Fibroblast of lung (primary cell): ENCODE results near the gene NCAN. TPM values are rescaled to one million over a fixed set of nuclear protein-coding genes. Genes with fewer than 3 reads are reported as not detected.

Experiments used
- DNase-seq, 2 donors: peaks; one replicate each; pipeline versions ENCODE4 v3.0.0 to v3.0.0-alpha.2; 2010; ENCODE audit warnings: low read depth in 2 of 2
- H2AFZ ChIP-seq: 2 replicates; pipeline ENCODE4 v1.5.1; 2012; ENCODE audit warnings: low read length, control low read depth, inconsistent platforms
- H3K27ac ChIP-seq: 2 replicates; pipeline ENCODE4 v1.5.1; 2011; ENCODE audit warnings: low read length, control low read depth; ENCODE audit not compliant: insufficient read depth
- H3K27me3 ChIP-seq: 2 replicates; pipeline ENCODE4 v1.5.1; 2011; ENCODE audit warnings: mild to moderate bottlenecking, low read length; ENCODE audit not compliant: control insufficient read depth, insufficient read depth
- H3K36me3 ChIP-seq: 2 replicates; pipeline ENCODE4 v1.5.1; 2011; ENCODE audit warnings: low read length; ENCODE audit not compliant: control insufficient read depth, insufficient read depth
- H3K4me1 ChIP-seq: 2 replicates; pipeline ENCODE4 v1.5.1; 2011; ENCODE audit warnings: low read length; ENCODE audit not compliant: control insufficient read depth, insufficient read depth; ENCODE audit errors: extremely low read depth
- H3K4me2 ChIP-seq: 2 replicates; pipeline ENCODE4 v1.5.1; 2011; ENCODE audit warnings: low read length, control low read depth; ENCODE audit not compliant: insufficient read depth; ENCODE audit errors: extremely low read depth
- H3K4me3 ChIP-seq, 4 experiments: fragments of 200-600 bp in 1 of 4; sonication (generic) in 1 of 4; replicated peaks in 1 of 4; 2 replicates each; pipeline ENCODE4 v1.5.1; 2011 to 2016; ENCODE audit warnings: low read length in 4 of 4, low read depth in 3 of 4, mild to moderate bottlenecking in 3 of 4, control low read depth in 2 of 4, inconsistent platforms in 1 of 4, mixed read lengths in 1 of 4; ENCODE audit not compliant: insufficient read depth in 1 of 4; ENCODE audit errors: control extremely low read depth in 1 of 4
- H3K79me2 ChIP-seq: 2 replicates; pipeline ENCODE4 v1.5.1; 2012; ENCODE audit warnings: mild to moderate bottlenecking, low read length, inconsistent platforms; ENCODE audit not compliant: control insufficient read depth, insufficient read depth
- H3K9ac ChIP-seq: 2 replicates; pipeline ENCODE4 v1.5.1; 2011; ENCODE audit warnings: mild to moderate bottlenecking, low read length, control low read depth; ENCODE audit not compliant: insufficient read depth
- H3K9me3 ChIP-seq: 2 replicates; pipeline ENCODE4 v1.5.1; 2012; ENCODE audit warnings: low read depth, low read length; ENCODE audit not compliant: control insufficient read depth, insufficient read depth
- H4K20me1 ChIP-seq: 2 replicates; pipeline ENCODE4 v1.5.1; 2011; ENCODE audit warnings: low read length; ENCODE audit not compliant: control insufficient read depth, insufficient read depth; ENCODE audit errors: extremely low read depth
- EZH2 ChIP-seq: IDR thresholded peaks from 2 replicates; pipeline ENCODE4 v1.5.1; 2012; ENCODE audit warnings: low read length, control low read depth, mild to moderate bottlenecking; ENCODE audit errors: missing control alignments
- polyA plus RNA-seq, 2 donors: library from polyadenylated mRNA; depleted of rRNA in 1 of 2; stranded (reverse) in 1 of 2; unstranded in 1 of 2; fragments of >200 nt; gene quantifications; 2 replicates each; pipeline ENCODE4 v1.2.1, GENCODE V29; 2011 to 2012; ENCODE audit warnings: missing spikeins in 1 of 2
- total RNA-seq: library from RNA; depleted of rRNA; stranded (reverse); fragments of >200 nt; gene quantifications from 2 replicates; pipeline ENCODE4 v1.2.1, GENCODE V29; 2014
- TF ChIP-seq, protein P1 (sequence below), 2 donors: IDR thresholded peaks in 1 of 2; conservative IDR thresholded peaks in 1 of 2; 1 replicate in 1 of 2; 2 replicates in 1 of 2; pipeline ENCODE4 v1.5.1; 2011 to 2012; ENCODE audit warnings: low read length in 2 of 2, control low read depth in 1 of 2, inconsistent platforms in 1 of 2, low read depth in 1 of 2, mild to moderate bottlenecking in 1 of 2

The NCAN gene
- total and polyA plus RNA-seq, 2 donors (not counting 1 experiment from before 2014, with no cell fraction given), result under 0.01 TPM; not detected in 1

DNA sequence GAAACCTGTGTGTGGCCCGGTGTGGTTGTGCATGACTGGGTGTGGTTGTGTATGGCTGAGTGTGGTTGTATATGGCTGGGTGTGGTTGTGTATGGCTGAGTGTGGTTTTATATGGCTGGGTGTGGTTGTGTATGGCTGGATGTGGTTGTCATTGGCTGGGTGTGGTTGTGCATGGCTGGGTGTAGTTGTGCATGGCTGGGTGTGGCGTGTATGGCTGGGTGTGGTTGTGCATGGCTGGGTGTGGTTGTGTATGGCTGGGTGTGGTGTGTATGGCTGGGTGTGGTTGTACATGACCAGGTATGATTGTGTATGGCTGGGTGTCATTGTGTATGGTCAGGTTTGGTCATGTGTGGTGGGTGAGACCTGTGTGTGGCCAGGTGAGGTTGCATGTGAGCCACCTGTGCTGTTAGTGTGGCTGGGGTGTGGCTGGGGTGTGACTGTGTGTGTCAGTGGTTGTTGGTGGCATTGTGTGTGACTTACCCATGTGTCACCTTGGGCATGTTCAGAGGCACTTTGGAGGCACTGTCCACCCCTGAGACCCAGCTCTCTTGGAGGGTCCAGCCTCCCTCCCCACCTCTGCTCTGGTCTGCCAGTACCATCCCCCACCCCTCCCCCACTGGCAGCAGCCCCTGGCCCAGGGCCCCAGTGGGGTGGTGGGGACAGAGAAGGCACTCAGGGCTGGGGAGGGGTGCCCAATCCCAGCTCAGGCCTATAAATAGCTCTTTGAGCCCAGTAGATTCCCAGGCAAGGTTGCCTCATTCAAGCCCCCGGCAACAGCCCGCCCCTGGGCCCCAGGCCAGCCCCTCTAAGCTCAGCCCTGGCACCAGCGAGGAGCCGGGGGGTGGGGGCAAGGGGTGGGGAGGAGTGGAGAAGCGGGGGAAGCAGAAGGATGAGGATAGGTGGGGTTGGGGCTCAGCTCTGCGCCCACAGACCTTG, 3.9 kb upstream of the NCAN start:
- Histone ChIP-seq H3K9me3 (no peaks in the 10 kb centered on the region), H3K27ac (no peak overlapping the region), H3K79me2 (no peaks in the 10 kb centered on the region), H3K27me3 (peaks cover 10% of the 10 kb centered on the region), H3K4me2 (no peak overlapping the region), H3K4me3 (no peak overlapping the region), H3K9ac (no peak overlapping the region), H3K4me1 (no peaks in the 10 kb centered on the region), H4K20me1 (no peaks in the 10 kb centered on the region), H3K36me3 (no peaks in the 10 kb centered on the region), H2AFZ (no peak overlapping the region)
- no peak for DNase-seq
- TF ChIP-seq, protein P1, sequence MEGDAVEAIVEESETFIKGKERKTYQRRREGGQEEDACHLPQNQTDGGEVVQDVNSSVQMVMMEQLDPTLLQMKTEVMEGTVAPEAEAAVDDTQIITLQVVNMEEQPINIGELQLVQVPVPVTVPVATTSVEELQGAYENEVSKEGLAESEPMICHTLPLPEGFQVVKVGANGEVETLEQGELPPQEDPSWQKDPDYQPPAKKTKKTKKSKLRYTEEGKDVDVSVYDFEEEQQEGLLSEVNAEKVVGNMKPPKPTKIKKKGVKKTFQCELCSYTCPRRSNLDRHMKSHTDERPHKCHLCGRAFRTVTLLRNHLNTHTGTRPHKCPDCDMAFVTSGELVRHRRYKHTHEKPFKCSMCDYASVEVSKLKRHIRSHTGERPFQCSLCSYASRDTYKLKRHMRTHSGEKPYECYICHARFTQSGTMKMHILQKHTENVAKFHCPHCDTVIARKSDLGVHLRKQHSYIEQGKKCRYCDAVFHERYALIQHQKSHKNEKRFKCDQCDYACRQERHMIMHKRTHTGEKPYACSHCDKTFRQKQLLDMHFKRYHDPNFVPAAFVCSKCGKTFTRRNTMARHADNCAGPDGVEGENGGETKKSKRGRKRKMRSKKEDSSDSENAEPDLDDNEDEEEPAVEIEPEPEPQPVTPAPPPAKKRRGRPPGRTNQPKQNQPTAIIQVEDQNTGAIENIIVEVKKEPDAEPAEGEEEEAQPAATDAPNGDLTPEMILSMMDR (conservative IDR thresholded peaks at IDR 0.05 in 1 of 2, IDR thresholded peaks at IDR 0.05 in 1 of 2; ENCODE audit: low read depth in 1 of 2, low read length in 2 of 2), result no peak

DNA sequence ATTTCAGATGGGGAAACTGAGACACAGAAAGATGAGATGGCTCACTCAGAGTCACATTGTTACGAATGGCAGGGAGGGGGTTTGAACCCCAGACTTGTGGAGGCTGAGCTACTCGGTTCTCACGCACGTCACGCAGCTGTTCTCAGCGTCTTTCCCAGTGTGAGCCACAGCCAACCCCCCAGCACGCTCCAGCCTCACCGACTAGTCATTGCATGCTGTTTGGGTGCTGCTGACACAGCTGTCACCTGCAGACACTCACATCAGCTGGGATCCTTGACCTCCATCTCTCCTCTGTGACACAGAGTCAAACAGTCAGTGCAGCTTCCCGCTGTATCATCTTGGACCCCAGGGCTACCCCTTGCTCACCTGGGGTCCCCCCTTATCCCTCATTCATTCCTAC, 2.4 kb upstream of the NCAN start:
- Histone ChIP-seq H3K36me3 (no peaks in the 10 kb centered on the region), H3K4me2 (no peak overlapping the region), H3K4me3 (no peak overlapping the region), H4K20me1 (no peaks in the 10 kb centered on the region), H3K4me1 (no peaks in the 10 kb centered on the region), H3K27me3 (peaks cover 18% of the 10 kb centered on the region), H3K79me2 (no peaks in the 10 kb centered on the region), H2AFZ (no peak overlapping the region), H3K9ac (no peak overlapping the region), H3K9me3 (no peaks in the 10 kb centered on the region), H3K27ac (no peak overlapping the region)
- TF ChIP-seq EZH2, result no peak
- TF ChIP-seq, protein P1 (conservative IDR thresholded peaks at IDR 0.05 in 1 of 2, IDR thresholded peaks at IDR 0.05 in 1 of 2; ENCODE audit: low read depth in 1 of 2, low read length in 2 of 2), result no peak
- DNase-seq, result no peak

DNA sequence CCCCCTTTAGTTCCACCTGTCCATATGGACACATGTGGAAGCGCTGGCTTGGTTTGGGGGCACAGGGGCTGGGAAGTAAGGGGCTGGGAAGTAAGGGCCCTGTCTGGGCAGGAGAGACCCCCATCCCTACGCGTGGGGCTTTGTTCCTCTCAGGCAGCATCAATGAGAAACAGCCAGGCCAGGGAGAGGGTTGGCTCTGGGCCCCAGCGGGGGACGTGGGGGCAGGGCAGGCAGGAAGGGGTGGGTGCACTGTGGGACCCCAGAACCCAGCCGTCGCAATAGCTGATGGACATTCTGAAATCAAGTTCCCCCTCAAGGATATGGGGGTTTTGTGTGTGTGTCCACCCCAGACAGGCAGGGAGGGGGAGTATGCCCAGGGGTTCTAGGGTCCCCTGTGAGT, 1.2 kb downstream of the NCAN start:
- no peak overlapping the region for H3K4me2 ChIP-seq
- H3K36me3 ChIP-seq, result no peaks in the 10 kb centered on the region
- H2AFZ ChIP-seq, result no peak overlapping the region
- H3K4me1 ChIP-seq, result no peaks in the 10 kb centered on the region
- H3K27ac ChIP-seq, result no peak overlapping the region
- peak; percentile 32 for TF ChIP-seq EZH2
- TF ChIP-seq, protein P1 (conservative IDR thresholded peaks at IDR 0.05 in 1 of 2, IDR thresholded peaks at IDR 0.05 in 1 of 2; ENCODE audit: low read depth in 1 of 2, low read length in 2 of 2), result no peak
- no peak overlapping the region for H3K4me3 ChIP-seq
- DNase-seq, result no peak
- H4K20me1 ChIP-seq, result no peaks in the 10 kb centered on the region
- H3K9me3 ChIP-seq, result no peaks in the 10 kb centered on the region
- H3K9ac ChIP-seq, result no peak overlapping the region
- H3K27me3 ChIP-seq, result peaks cover 18% of the 10 kb centered on the region
- H3K79me2 ChIP-seq, result no peaks in the 10 kb centered on the region
